Neural progenitor cell (in vitro differentiated cells): ENCODE results near the gene EXOC4. TPM values are rescaled to one million over a fixed set of nuclear protein-coding genes. Genes with fewer than 3 reads are reported as not detected.

Experiments
- DNase-seq: peaks from one replicate; pipeline ENCODE4 v3.0.0-alpha.2; 2016; ENCODE audit warnings: low spot score
- H2AFZ ChIP-seq: fragments of 200-600 bp; sonication (generic); replicated peaks from 2 replicates; pipeline ENCODE4 v1.6.1; 2016; ENCODE audit warnings: antibody characterized with exemption
- H3F3A ChIP-seq: fragments of 200-600 bp; sonication (generic); 2 replicates; pipeline ENCODE4 v1.6.1; 2016; ENCODE audit warnings: antibody characterized with exemption, low read depth
- H3K27ac ChIP-seq: fragments of 200-600 bp; sonication (generic); 2 replicates; pipeline ENCODE4 v1.5.1; 2016; ENCODE audit warnings: mild to moderate bottlenecking
- H3K27me3 ChIP-seq: fragments of 200-600 bp; sonication (generic); 2 replicates; pipeline ENCODE4 v1.6.1; 2016; ENCODE audit warnings: mild to moderate bottlenecking, moderate library complexity
- H3K36me3 ChIP-seq: fragments of 200-600 bp; sonication (generic); 2 replicates; pipeline ENCODE4 v1.5.1; 2016
- H3K4me1 ChIP-seq: fragments of 200-600 bp; sonication (generic); 2 replicates; pipeline ENCODE4 v1.6.1; 2016; ENCODE audit warnings: mixed run types
- H3K4me2 ChIP-seq: fragments of 200-600 bp; sonication (generic); 2 replicates; pipeline ENCODE4 v1.6.1; 2016
- H3K4me3 ChIP-seq: fragments of 200-600 bp; sonication (generic); 2 replicates; pipeline ENCODE4 v1.5.1; 2016
- H3K79me2 ChIP-seq: fragments of 200-600 bp; sonication (generic); 2 replicates; pipeline ENCODE4 v1.6.1; 2016; ENCODE audit warnings: low read depth
- H3K9ac ChIP-seq: fragments of 200-600 bp; sonication (generic); 2 replicates; pipeline ENCODE4 v1.6.1; 2016
- H3K9me3 ChIP-seq: fragments of 200-600 bp; sonication (generic); 2 replicates; pipeline ENCODE4 v1.5.1; 2016; ENCODE audit warnings: low read depth
- H4K20me1 ChIP-seq: fragments of 200-600 bp; sonication (generic); 2 replicates; pipeline ENCODE4 v1.6.1; 2016; ENCODE audit warnings: low read depth
- H3K27ac Mint-ChIP-seq: 3 replicates; pipeline ENCODE4 v1.8.0; 2021; ENCODE audit warnings: mixed read lengths
- H3K27me3 Mint-ChIP-seq: 2 replicates; pipeline ENCODE4 v1.8.0; 2022; ENCODE audit warnings: low read depth, mild to moderate bottlenecking, inconsistent platforms, moderate library complexity, mixed read lengths; ENCODE audit not compliant: insufficient read depth
- H3K36me3 Mint-ChIP-seq: 3 replicates; pipeline ENCODE4 v1.8.0; 2021; ENCODE audit warnings: mixed read lengths
- H3K4me1 Mint-ChIP-seq: 3 replicates; pipeline ENCODE4 v1.8.0; 2021; ENCODE audit warnings: mixed read lengths
- H3K4me3 Mint-ChIP-seq: 3 replicates; pipeline ENCODE4 v1.8.0; 2021; ENCODE audit warnings: mild to moderate bottlenecking, moderate library complexity, mixed read lengths
- H3K9me3 Mint-ChIP-seq: 3 replicates; pipeline ENCODE4 v1.8.0; 2020; ENCODE audit warnings: mixed read lengths
- CTCF ChIP-seq: fragments of 200-600 bp; sonication (generic); IDR thresholded peaks from 2 replicates; pipeline ENCODE4 v1.5.1; 2017; ENCODE audit warnings: antibody characterized with exemption, mild to moderate bottlenecking
- EZH2 ChIP-seq: fragments of 200-600 bp; sonication (generic); IDR thresholded peaks from 2 replicates; pipeline ENCODE4 v1.6.1; 2017; ENCODE audit warnings: antibody characterized with exemption, mild to moderate bottlenecking, moderate library complexity
- EZH2phosphoT487 ChIP-seq: fragments of 200-600 bp; sonication (generic); IDR thresholded peaks from 2 replicates; pipeline ENCODE4 v1.6.1; 2017; ENCODE audit warnings: antibody characterized with exemption
- total RNA-seq: library from RNA; depleted of rRNA; stranded (reverse); fragments of >200 nt; gene quantifications from 2 replicates; pipeline ENCODE4 v1.2.3, GENCODE V29; 2015; ENCODE audit warnings: low replicate concordance

The EXOC4 gene
- total RNA-seq, 1 donor from 2014 or later, result 129 TPM

GRCh38 chr7:133442818-133443217 is 189.9 kb downstream of the EXOC4 start:
- Histone ChIP-seq H4K20me1 (no peaks in the 10 kb centered on the region), H3K4me3 (no peak overlapping the region), H3K4me1 (no peaks in the 10 kb centered on the region), H3K27me3 (no peaks in the 10 kb centered on the region), H3K9ac (no peak overlapping the region), H3K4me2 (no peak overlapping the region), H3F3A (no peaks in the 10 kb centered on the region), H3K36me3 (no peaks in the 10 kb centered on the region), H2AFZ (no peak overlapping the region), H3K27ac (no peak overlapping the region), H3K9me3 (no peaks in the 10 kb centered on the region), H3K79me2 (no peaks in the 10 kb centered on the region)
- no peak for TF ChIP-seq EZH2phosphoT487
- no peak for TF ChIP-seq EZH2
- TF ChIP-seq CTCF, result no peak
- Mint-ChIP-seq H3K36me3 (peaks cover 2% of the 10 kb centered on the region), H3K4me1 (no peaks in the 10 kb centered on the region), H3K9me3 (no peaks in the 10 kb centered on the region), H3K4me3 (no peak overlapping the region), H3K27ac (no peak overlapping the region), H3K27me3 (no peaks in the 10 kb centered on the region)
- no peak for DNase-seq

GRCh38 chr7:133445617-133446016 is 192.7 kb downstream of the EXOC4 start:
- H3K4me1 Mint-ChIP-seq, result no peaks in the 10 kb centered on the region
- Histone ChIP-seq H4K20me1 (no peaks in the 10 kb centered on the region), H3K27ac (no peak overlapping the region), H3K4me1 (no peaks in the 10 kb centered on the region), H3K9ac (no peak overlapping the region), H3K79me2 (no peaks in the 10 kb centered on the region), H3K36me3 (no peaks in the 10 kb centered on the region), H3K4me3 (no peak overlapping the region), H3F3A (no peaks in the 10 kb centered on the region), H2AFZ (no peak overlapping the region), H3K9me3 (no peaks in the 10 kb centered on the region), H3K27me3 (no peaks in the 10 kb centered on the region), H3K4me2 (no peak overlapping the region)
- H3K9me3 Mint-ChIP-seq, result no peaks in the 10 kb centered on the region
- no peak for DNase-seq
- no peak overlapping the region for H3K27ac Mint-ChIP-seq
- H3K4me3 Mint-ChIP-seq, result no peak overlapping the region
- H3K27me3 Mint-ChIP-seq, result no peaks in the 10 kb centered on the region
- peaks cover 2% of the 10 kb centered on the region for H3K36me3 Mint-ChIP-seq
- TF ChIP-seq EZH2, result no peak
- TF ChIP-seq CTCF, result no peak
- TF ChIP-seq EZH2phosphoT487, result no peak

- H3K27me3 Mint-ChIP-seq, result no peaks in the 10 kb centered on the region
- Histone ChIP-seq H3K9ac (no peak overlapping the region), H3K27ac (no peak overlapping the region), H3K9me3 (no peaks in the 10 kb centered on the region), H3K79me2 (no peaks in the 10 kb centered on the region), H3K4me2 (no peak overlapping the region), H4K20me1 (no peaks in the 10 kb centered on the region), H3F3A (no peaks in the 10 kb centered on the region), H3K36me3 (no peaks in the 10 kb centered on the region), H3K4me3 (no peak overlapping the region), H2AFZ (no peak overlapping the region), H3K27me3 (no peaks in the 10 kb centered on the region), H3K4me1 (no peaks in the 10 kb centered on the region)
- DNase-seq, result no peak
- no peaks in the 10 kb centered on the region for H3K9me3 Mint-ChIP-seq
- H3K4me3 Mint-ChIP-seq, result no peak overlapping the region
- H3K27ac Mint-ChIP-seq, result no peak overlapping the region
- no peaks in the 10 kb centered on the region for H3K4me1 Mint-ChIP-seq
- no peak for TF ChIP-seq CTCF
- no peak for TF ChIP-seq EZH2
- no peak for TF ChIP-seq EZH2phosphoT487
- H3K36me3 Mint-ChIP-seq, result no peaks in the 10 kb centered on the region
Observed at GRCh38 chr7:133448012-133448411, 195.1 kb downstream of the EXOC4 start.

GRCh38 chr7:133452577-133452976 is 199.7 kb downstream of the EXOC4 start:
- no peak overlapping the region for H3K9ac ChIP-seq
- H3K4me3 ChIP-seq, result no peak overlapping the region
- no peaks in the 10 kb centered on the region for H3K9me3 Mint-ChIP-seq
- no peaks in the 10 kb centered on the region for H4K20me1 ChIP-seq
- no peak overlapping the region for H3K4me2 ChIP-seq
- no peaks in the 10 kb centered on the region for H3F3A ChIP-seq
- DNase-seq, result no peak
- H3K4me3 Mint-ChIP-seq, result no peak overlapping the region
- H3K27ac ChIP-seq, result no peak overlapping the region
- TF ChIP-seq CTCF (no peak), EZH2phosphoT487 (no peak), EZH2 (no peak)
- H3K27ac Mint-ChIP-seq, result no peak overlapping the region
- no peaks in the 10 kb centered on the region for H3K36me3 ChIP-seq
- no peaks in the 10 kb centered on the region for H3K79me2 ChIP-seq
- no peaks in the 10 kb centered on the region for H3K4me1 ChIP-seq
- H3K27me3 Mint-ChIP-seq, result no peaks in the 10 kb centered on the region
- H3K9me3 ChIP-seq, result no peaks in the 10 kb centered on the region
- H3K36me3 Mint-ChIP-seq, result no peaks in the 10 kb centered on the region
- no peaks in the 10 kb centered on the region for H3K27me3 ChIP-seq
- no peak overlapping the region for H2AFZ ChIP-seq
- H3K4me1 Mint-ChIP-seq, result no peaks in the 10 kb centered on the region
